K562 (cell line): Measurements from ENCODE around the gene INPP5E. TPM values are rescaled to one million over a fixed set of nuclear protein-coding genes. Genes with fewer than 3 reads are reported as not detected.
"Not testable (repeated sequence)": the region's sequence is repeated elsewhere in the genome, so short reads cannot be mapped to it uniquely, and the experiment has no call there.

Source experiments
- ATAC-seq: fragments of 200-7000 bp; cut with Tn5 transposase; 3 replicates; pipeline ENCODE4 v1.9.1; 2020; ENCODE audit warnings: moderate library complexity
- BruUV-seq: library from RNA; stranded (reverse); fragments of 400-500 nt; replicated peaks from 2 replicates; lab custom pipeline; 2021; lab: Mats Ljungman, UMichigan
- CTCF ChIA-PET: fragments of 300-600 bp; formaldehyde crosslinking; extraction: SDS; loops from one replicate; lab custom pipeline; 2021; ENCODE audit warnings: low intra/inter-chr PET ratio; lab: Yijun Ruan, JAX
- POLR2A ChIA-PET: fragments of 300-600, 350-650 bp; sonication (Branson Sonifier 250); formaldehyde crosslinking; extraction: SDS; loops from one replicate; lab custom pipeline; 2021; ENCODE audit warnings: antibody characterized with exemption, inconsistent platforms; lab: Yijun Ruan, JAX
- DNase-seq, 4 experiments: peaks; one replicate each; pipeline versions ENCODE4 v3.0.0 to v3.0.0-alpha.2; 2011 to 2018; ENCODE audit warnings: low spot score in 3 of 4, mixed read lengths in 3 of 4; ENCODE audit errors: extremely low read depth in 1 of 4
- FAIRE-seq: peaks from 2 replicates; lab custom pipeline; 2011; peaks lifted over from hg19 to GRCh38; lab: Jason Lieb, UNC
- H2AFZ ChIP-seq: 2 replicates; pipeline ENCODE4 v1.6.0; 2011; ENCODE audit warnings: low read depth, low read length, control low read depth, inconsistent platforms
- H3K27ac ChIP-seq: fragments of 200-600 bp; 3 replicates; pipeline ENCODE4 v1.8.0; 2011; ENCODE audit warnings: low read depth, mild to moderate bottlenecking, control low read depth, inconsistent platforms, low read length, moderate library complexity, mixed read lengths; ENCODE audit errors: extremely low read depth
- H3K27me3 ChIP-seq, 2 experiments: fragments of 300-600 bp in 1 of 2; 2 replicates in 1 of 2; 3 replicates in 1 of 2; pipeline versions ENCODE4 v1.6.0 to v1.8.0; 2011; ENCODE audit warnings: inconsistent platforms in 2 of 2, low read length in 2 of 2, mild to moderate bottlenecking in 1 of 2, mixed read lengths in 1 of 2, moderate library complexity in 1 of 2; ENCODE audit not compliant: control insufficient read depth in 2 of 2, insufficient read depth in 2 of 2
- H3K36me3 ChIP-seq: fragments of 300-600 bp; 3 replicates; pipeline ENCODE4 v1.8.0; 2011; ENCODE audit warnings: mild to moderate bottlenecking, low read length, inconsistent platforms; ENCODE audit not compliant: control insufficient read depth, insufficient read depth
- H3K4me1 ChIP-seq, 2 experiments: fragments of 200-600 bp in 1 of 2; replicated peaks in 1 of 2; 2 replicates in 1 of 2; 3 replicates in 1 of 2; pipeline versions ENCODE4 v1.5.1 to v1.8.0; 2011; ENCODE audit warnings: inconsistent platforms in 2 of 2, low read length in 2 of 2, mild to moderate bottlenecking in 1 of 2, mixed read lengths in 1 of 2, moderate library complexity in 1 of 2; ENCODE audit not compliant: control insufficient read depth in 2 of 2, insufficient read depth in 2 of 2
- H3K4me2 ChIP-seq: 2 replicates; pipeline ENCODE4 v1.6.1; 2011; ENCODE audit warnings: low read length, control low read depth, inconsistent platforms, mixed read lengths; ENCODE audit not compliant: insufficient read depth
- H3K4me3 ChIP-seq: fragments of 200-600 bp; sonication (generic), shearing (Covaris generic); 2 replicates; pipeline ENCODE4 v1.5.1; 2016; ENCODE audit warnings: control low read depth, inconsistent platforms
- H3K79me2 ChIP-seq: fragments of 200-600 bp; 3 replicates; pipeline ENCODE4 v1.8.0; 2011; ENCODE audit warnings: low read length, inconsistent platforms; ENCODE audit not compliant: control insufficient read depth, insufficient read depth
- H3K9ac ChIP-seq, 2 experiments: 2 replicates each; pipeline versions ENCODE4 v1.6.0 to v1.6.1; 2011; ENCODE audit warnings: low read depth in 2 of 2, low read length in 2 of 2, control low read depth in 1 of 2, inconsistent platforms in 1 of 2, mild to moderate bottlenecking in 1 of 2, mixed read lengths in 1 of 2; ENCODE audit not compliant: insufficient read depth in 1 of 2
- H3K9me1 ChIP-seq: one replicate; pipeline ENCODE4 v1.6.0; 2011; ENCODE audit warnings: inconsistent platforms, mild to moderate bottlenecking, low read length, moderate library complexity; ENCODE audit not compliant: control insufficient read depth, insufficient read depth
- H3K9me3 ChIP-seq: replicated peaks from 2 replicates; pipeline ENCODE4 v1.5.1; 2011; ENCODE audit warnings: low read depth, low read length, inconsistent platforms; ENCODE audit not compliant: control insufficient read depth, insufficient read depth
- H4K20me1 ChIP-seq: replicated peaks from 2 replicates; pipeline ENCODE4 v1.6.1; 2011; ENCODE audit warnings: low read length, inconsistent platforms, mixed read lengths; ENCODE audit not compliant: control insufficient read depth, insufficient read depth
- WGBS: fragments of 100-300 bp; shearing (Covaris generic); methylation state at CpG from one replicate; pipeline ENCODE4 v1.1.6; 2016; ENCODE audit warnings: low coverage, mixed read lengths; ENCODE audit not compliant: insufficient coverage; ENCODE audit errors: missing lambda C conversion rate; 5-methylcytosine and 5-hydroxymethylcytosine counted together
- in situ Hi-C: fragments of 300-500 bp; cut with MboI; formaldehyde crosslinking; loops from 4 replicates; pipeline ENCODE4 v1.15.0; 2018; ENCODE audit warnings: inconsistent platforms, mixed read lengths
- intact Hi-C: fragments of 100-400 bp; cut with micrococcal nuclease; formaldehyde crosslinking; loops from 2 replicates; pipeline ENCODE4 v1.14.2; 2022
- polyA plus RNA-seq, 8 experiments: library from polyadenylated mRNA; depleted of rRNA in 4 of 8; stranded (reverse) in 5 of 8; unstranded in 3 of 8; fragments of >200 nt; fragmentation: Nextera tagmentation in 2 of 8; fragmentation: Illumina TruSeq in 1 of 8; extraction: Ambion mirVana in 2 of 8; extraction: Trizol in 1 of 8; gene quantifications; 2 replicates each; pipeline versions ENCODE4 v1.2.1 to v1.2.3, GENCODE V29; 2011 to 2014; ENCODE audit warnings: inconsistent platforms in 1 of 8, missing spikeins in 1 of 8
- total RNA-seq, 7 experiments: library from RNA; depleted of rRNA in 6 of 7; stranded (reverse); fragments of >200 nt in 6 of 7; fragmentation: Illumina TruSeq in 2 of 7; extraction: Trizol in 2 of 7; gene quantifications; 2 replicates each; pipeline versions ENCODE4 v1.2.1 to v1.2.3, GENCODE V29; 2011 to 2021; ENCODE audit warnings: low replicate concordance in 1 of 7
- TF ChIP-seq, protein P1 (sequence below): fragments of 450-650 bp; IDR thresholded peaks from 2 replicates; pipeline ENCODE4 v1.6.1; 2018; ENCODE audit not compliant: partially characterized antibody

INPP5E gene
- total and polyA plus RNA-seq, 9 of the 15 experiments (the other 6 are each of a cell fraction or from before 2014, with no cell fraction given): 0.38 to 17.4 (median 4.9) TPM

- H3K9me1 ChIP-seq, intact Hi-C loops, H3K9me3 ChIP-seq, DNase-seq, CTCF ChIA-PET, H2AFZ ChIP-seq, H3K79me2 ChIP-seq, ATAC-seq, H3K4me3 ChIP-seq, in situ Hi-C loops, H3K4me2 ChIP-seq, H3K27me3 ChIP-seq, H4K20me1 ChIP-seq, H3K27ac ChIP-seq, H3K9ac ChIP-seq, BruUV-seq, FAIRE-seq: not testable (repeated sequence)
- Histone ChIP-seq H3K36me3 (peaks cover 70% of the 10 kb centered on the region), H3K4me1 (peaks cover 0 to 20% of the 10 kb centered on the region in 2 experiments; a peak in 2 of 5 replicates)
- 82% methylated on average over 6 of the region's 7 CpGs for WGBS
- TF ChIP-seq, protein P1, sequence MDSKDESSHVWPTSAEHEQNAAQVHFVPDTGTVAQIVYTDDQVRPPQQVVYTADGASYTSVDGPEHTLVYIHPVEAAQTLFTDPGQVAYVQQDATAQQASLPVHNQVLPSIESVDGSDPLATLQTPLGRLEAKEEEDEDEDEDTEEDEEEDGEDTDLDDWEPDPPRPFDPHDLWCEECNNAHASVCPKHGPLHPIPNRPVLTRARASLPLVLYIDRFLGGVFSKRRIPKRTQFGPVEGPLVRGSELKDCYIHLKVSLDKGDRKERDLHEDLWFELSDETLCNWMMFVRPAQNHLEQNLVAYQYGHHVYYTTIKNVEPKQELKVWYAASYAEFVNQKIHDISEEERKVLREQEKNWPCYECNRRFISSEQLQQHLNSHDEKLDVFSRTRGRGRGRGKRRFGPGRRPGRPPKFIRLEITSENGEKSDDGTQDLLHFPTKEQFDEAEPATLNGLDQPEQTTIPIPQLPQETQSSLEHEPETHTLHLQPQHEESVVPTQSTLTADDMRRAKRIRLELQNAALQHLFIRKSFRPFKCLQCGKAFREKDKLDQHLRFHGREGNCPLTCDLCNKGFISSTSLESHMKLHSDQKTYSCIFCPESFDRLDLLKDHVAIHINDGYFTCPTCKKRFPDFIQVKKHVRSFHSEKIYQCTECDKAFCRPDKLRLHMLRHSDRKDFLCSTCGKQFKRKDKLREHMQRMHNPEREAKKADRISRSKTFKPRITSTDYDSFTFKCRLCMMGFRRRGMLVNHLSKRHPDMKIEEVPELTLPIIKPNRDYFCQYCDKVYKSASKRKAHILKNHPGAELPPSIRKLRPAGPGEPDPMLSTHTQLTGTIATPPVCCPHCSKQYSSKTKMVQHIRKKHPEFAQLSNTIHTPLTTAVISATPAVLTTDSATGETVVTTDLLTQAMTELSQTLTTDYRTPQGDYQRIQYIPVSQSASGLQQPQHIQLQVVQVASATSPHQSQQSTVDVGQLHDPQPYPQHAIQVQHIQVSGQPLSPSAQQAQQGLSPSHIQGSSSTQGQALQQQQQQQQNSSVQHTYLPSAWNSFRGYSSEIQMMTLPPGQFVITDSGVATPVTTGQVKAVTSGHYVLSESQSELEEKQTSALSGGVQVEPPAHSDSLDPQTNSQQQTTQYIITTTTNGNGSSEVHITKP: peak; percentile 12
- POLR2A ChIA-PET: interaction anchor here (0.6 to 5.1 kb wide), 7 partner anchors 10 to 601 kb away, joined by 3 to 33 read pairs (median 4); no protein-coding TSS in a partner anchor
Observed at GRCh38 chr9:136425367-136425766, 14.3 kb downstream of the INPP5E start.
